SH-SY5Y (cell line): ENCODE measurements around the gene MED13.

Experiments
- GATA2 ChIP-seq: IDR thresholded peaks from 2 replicates; pipeline ENCODE4 v1.6.1; 2011; ENCODE audit warnings: mild to moderate bottlenecking, low read depth, low read length
- GATA3 ChIP-seq: IDR thresholded peaks from 2 replicates; pipeline ENCODE4 v1.6.1; 2011; ENCODE audit warnings: low read depth, mild to moderate bottlenecking, low read length, moderate library complexity

DNA sequence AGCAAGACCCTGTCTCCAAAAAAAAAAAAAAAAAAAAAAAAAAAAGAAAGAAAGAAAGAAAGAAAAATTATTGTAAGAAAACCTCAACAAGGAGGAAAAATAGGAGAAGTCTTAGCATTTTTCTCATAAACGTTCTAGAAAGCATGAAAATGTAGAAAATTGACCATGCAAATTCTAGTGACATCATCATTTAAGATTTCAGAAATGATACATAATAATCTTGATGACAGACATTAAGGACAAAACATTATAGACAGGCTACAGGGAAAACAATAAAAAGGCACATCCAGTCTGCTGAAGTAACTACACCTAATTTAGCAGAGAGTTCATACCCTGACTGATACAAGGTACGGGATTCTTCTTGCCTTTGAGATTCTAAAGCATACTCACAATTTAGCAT is 21.9 kb downstream of the MED13 start:
- TF ChIP-seq GATA3 = no peak
- no peak for TF ChIP-seq GATA2
